Measurements from ENCODE around the gene KCNIP1. TPM values are rescaled to one million over a fixed set of nuclear protein-coding genes. Genes with fewer than 3 reads are reported as not detected.

KCNIP1 gene
- total RNA-seq, 2 donors from 2014 or later, result not detected

- TF ChIP-seq, protein P1, sequence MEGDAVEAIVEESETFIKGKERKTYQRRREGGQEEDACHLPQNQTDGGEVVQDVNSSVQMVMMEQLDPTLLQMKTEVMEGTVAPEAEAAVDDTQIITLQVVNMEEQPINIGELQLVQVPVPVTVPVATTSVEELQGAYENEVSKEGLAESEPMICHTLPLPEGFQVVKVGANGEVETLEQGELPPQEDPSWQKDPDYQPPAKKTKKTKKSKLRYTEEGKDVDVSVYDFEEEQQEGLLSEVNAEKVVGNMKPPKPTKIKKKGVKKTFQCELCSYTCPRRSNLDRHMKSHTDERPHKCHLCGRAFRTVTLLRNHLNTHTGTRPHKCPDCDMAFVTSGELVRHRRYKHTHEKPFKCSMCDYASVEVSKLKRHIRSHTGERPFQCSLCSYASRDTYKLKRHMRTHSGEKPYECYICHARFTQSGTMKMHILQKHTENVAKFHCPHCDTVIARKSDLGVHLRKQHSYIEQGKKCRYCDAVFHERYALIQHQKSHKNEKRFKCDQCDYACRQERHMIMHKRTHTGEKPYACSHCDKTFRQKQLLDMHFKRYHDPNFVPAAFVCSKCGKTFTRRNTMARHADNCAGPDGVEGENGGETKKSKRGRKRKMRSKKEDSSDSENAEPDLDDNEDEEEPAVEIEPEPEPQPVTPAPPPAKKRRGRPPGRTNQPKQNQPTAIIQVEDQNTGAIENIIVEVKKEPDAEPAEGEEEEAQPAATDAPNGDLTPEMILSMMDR (conservative IDR thresholded peaks at IDR 0.05), result no peak
- H3K4me3 ChIP-seq (ENCODE audit: low read length), result no peak overlapping the region
- H3K27me3 Mint-ChIP-seq (ENCODE audit: insufficient read depth), result peaks cover 3% of the 10 kb centered on the region
Measured at GRCh38 chr5:170721681-170722080, 217.9 kb downstream of the KCNIP1 start.

DNA sequence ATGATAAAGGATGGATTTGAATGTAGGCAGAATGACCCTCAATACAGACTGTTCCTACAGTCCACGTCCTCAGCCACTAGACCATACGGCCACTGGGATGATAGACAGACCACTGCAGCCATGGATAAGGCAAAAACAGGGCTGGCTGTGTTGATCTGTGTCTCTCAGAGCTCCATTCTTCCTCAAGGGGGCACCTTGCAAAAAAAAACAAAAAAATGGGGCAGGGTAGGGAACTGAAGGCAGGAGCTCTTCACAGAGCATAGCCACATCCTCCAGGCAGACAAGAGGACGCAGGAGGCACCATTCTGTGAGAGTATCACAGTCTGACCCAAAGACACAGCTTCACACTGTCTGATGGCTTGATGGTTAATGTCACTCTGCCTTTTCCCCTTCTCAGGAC is 218.5 kb downstream of the KCNIP1 start:
- TF ChIP-seq, protein P1 (conservative IDR thresholded peaks at IDR 0.05), result peak; percentile 30
- Histone ChIP-seq H3K36me3 (ENCODE audit: control insufficient read depth, insufficient read depth, low read length) (no peaks in the 10 kb centered on the region), H3K27me3 (ENCODE audit: control insufficient read depth, insufficient read depth, low read length, poor library complexity, severe bottlenecking) (no peaks in the 10 kb centered on the region), H3K4me3 (ENCODE audit: low read length) (no peak overlapping the region), H3K9ac (ENCODE audit: extremely low read depth, low read length, poor library complexity, severe bottlenecking) (no peak overlapping the region), H3K4me1 (ENCODE audit: control insufficient read depth, insufficient read depth, low read length) (no peaks in the 10 kb centered on the region), H3K27ac (ENCODE audit: low read depth, low read length) (no peak overlapping the region), H3K9me3 (ENCODE audit: control insufficient read depth, low read length) (no peaks in the 10 kb centered on the region)
- no peak overlapping the region for H3K27ac Mint-ChIP-seq
- peaks cover 5% of the 10 kb centered on the region for H3K9me3 Mint-ChIP-seq
- H3K4me1 Mint-ChIP-seq, result no peaks in the 10 kb centered on the region
- H3K4me3 Mint-ChIP-seq, result no peak overlapping the region
- whole genome bisulfite sequencing, 2 experiments (ENCODE audit: insufficient coverage in 1 of 2, insufficient read length in 1 of 2), result 85 to 88% methylated on average over 3 of the region's 3 CpGs
- peaks cover 3% of the 10 kb centered on the region for H3K27me3 Mint-ChIP-seq (ENCODE audit: insufficient read depth)
- no peaks in the 10 kb centered on the region for H3K36me3 Mint-ChIP-seq (ENCODE audit: low read depth)
- no peak for DNase-seq

More at GRCh38 chr5:170721681-170722080, 217.9 kb downstream of the KCNIP1 start:
- H3K9ac ChIP-seq (ENCODE audit: extremely low read depth, low read length, poor library complexity, severe bottlenecking), result no peak overlapping the region
- H3K4me1 ChIP-seq (ENCODE audit: control insufficient read depth, insufficient read depth, low read length), result no peaks in the 10 kb centered on the region
- 92 to 95% methylated on average over 6 of the region's 6 CpGs for WGBS, 2 experiments (ENCODE audit: insufficient coverage in 1 of 2, insufficient read length in 1 of 2)
- Mint-ChIP-seq H3K36me3 (ENCODE audit: low read depth) (no peaks in the 10 kb centered on the region), H3K9me3 (peaks cover 5% of the 10 kb centered on the region), H3K4me1 (no peaks in the 10 kb centered on the region), H3K4me3 (no peak overlapping the region), H3K27ac (no peak overlapping the region)
- H3K36me3 ChIP-seq (ENCODE audit: control insufficient read depth, insufficient read depth, low read length), result no peaks in the 10 kb centered on the region
- no peak overlapping the region for H3K27ac ChIP-seq (ENCODE audit: low read depth, low read length)
- H3K9me3 ChIP-seq (ENCODE audit: control insufficient read depth, low read length), result no peaks in the 10 kb centered on the region
- no peak for DNase-seq
- no peaks in the 10 kb centered on the region for H3K27me3 ChIP-seq (ENCODE audit: control insufficient read depth, insufficient read depth, low read length, poor library complexity, severe bottlenecking)

DNA sequence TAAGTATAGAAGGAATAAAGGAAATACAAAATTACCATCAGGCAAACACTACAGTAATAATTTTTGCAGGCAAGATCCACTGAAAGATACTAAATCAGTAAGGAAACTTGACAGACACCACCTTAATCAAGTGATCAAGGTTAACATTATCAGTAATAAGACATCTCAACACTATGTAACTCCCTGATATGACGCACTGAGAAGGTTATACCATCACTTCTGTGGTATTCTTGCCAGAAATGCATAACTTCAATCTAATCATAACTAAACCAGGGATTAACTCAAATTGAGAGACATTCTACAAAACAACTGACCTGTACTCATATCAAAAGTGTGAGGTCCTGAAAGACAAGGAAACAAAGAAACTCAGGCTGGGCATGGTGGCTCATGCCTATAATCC is 227.2 kb downstream of the KCNIP1 start:
- H3K9ac ChIP-seq (ENCODE audit: extremely low read depth, low read length, poor library complexity, severe bottlenecking), result no peak overlapping the region
- TF ChIP-seq, protein P1 (conservative IDR thresholded peaks at IDR 0.05), result no peak
- Mint-ChIP-seq H3K27me3 (ENCODE audit: insufficient read depth) (peaks cover 23% of the 10 kb centered on the region), H3K27ac (no peak overlapping the region), H3K4me1 (no peaks in the 10 kb centered on the region), H3K9me3 (peaks cover 22% of the 10 kb centered on the region), H3K4me3 (no peak overlapping the region), H3K36me3 (ENCODE audit: low read depth) (no peaks in the 10 kb centered on the region)
- H3K4me1 ChIP-seq (ENCODE audit: control insufficient read depth, insufficient read depth, low read length), result no peaks in the 10 kb centered on the region
- WGBS, 2 experiments (ENCODE audit: insufficient coverage in 1 of 2, insufficient read length in 1 of 2), result 63 to 91% methylated on average over 1 of the region's 1 CpG
- DNase-seq, result no peak
- H3K27ac ChIP-seq (ENCODE audit: low read depth, low read length), result no peak overlapping the region
- no peak overlapping the region for H3K4me3 ChIP-seq (ENCODE audit: low read length)
- H3K36me3 ChIP-seq (ENCODE audit: control insufficient read depth, insufficient read depth, low read length), result no peaks in the 10 kb centered on the region
- no peaks in the 10 kb centered on the region for H3K27me3 ChIP-seq (ENCODE audit: control insufficient read depth, insufficient read depth, low read length, poor library complexity, severe bottlenecking)
- peaks cover 15% of the 10 kb centered on the region for H3K9me3 ChIP-seq (ENCODE audit: control insufficient read depth, low read length)
